Embryonic facial prominence (tissue), 1 donor: ENCODE data around the gene FAM184A.

ENCODE experiments used
- DNase-seq: peaks from one replicate; pipeline ENCODE4 v3.0.0-alpha.2; 2016; ENCODE audit errors: extremely low spot score

Gene FAM184A

GRCh38 chr6:119096721-119097565 is 18.5 kb upstream of the FAM184A start:
- DNase-seq = peak; percentile 21

GRCh38 chr6:119090256-119090655 is 11.8 kb upstream of the FAM184A start:
- no peak for DNase-seq

- no peak for DNase-seq
Observed at GRCh38 chr6:119084784-119085183, 6.3 kb upstream of the FAM184A start.

GRCh38 chr6:119083007-119083406 is 4.5 kb upstream of the FAM184A start:
- no peak for DNase-seq

- peak; percentile 20 for DNase-seq
Observed at GRCh38 chr6:119079283-119079809, 882 bp upstream of the FAM184A start.

- DNase-seq = no peak
Observed at GRCh38 chr6:119077643-119078375, 655 bp downstream of the FAM184A start.

DNA sequence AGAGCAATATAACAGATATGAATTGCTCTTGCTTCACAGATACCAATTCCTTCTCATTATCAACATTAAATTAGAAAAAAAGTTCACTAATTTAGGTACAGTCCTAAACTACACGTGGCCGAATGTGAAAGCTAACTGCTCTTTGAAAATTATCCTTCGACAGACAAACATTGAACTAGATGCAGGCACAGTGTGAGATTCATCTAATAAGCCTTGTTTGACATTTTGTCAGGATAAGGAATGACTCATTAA is 1.1 kb downstream of the FAM184A start:
- no peak for DNase-seq

DNA sequence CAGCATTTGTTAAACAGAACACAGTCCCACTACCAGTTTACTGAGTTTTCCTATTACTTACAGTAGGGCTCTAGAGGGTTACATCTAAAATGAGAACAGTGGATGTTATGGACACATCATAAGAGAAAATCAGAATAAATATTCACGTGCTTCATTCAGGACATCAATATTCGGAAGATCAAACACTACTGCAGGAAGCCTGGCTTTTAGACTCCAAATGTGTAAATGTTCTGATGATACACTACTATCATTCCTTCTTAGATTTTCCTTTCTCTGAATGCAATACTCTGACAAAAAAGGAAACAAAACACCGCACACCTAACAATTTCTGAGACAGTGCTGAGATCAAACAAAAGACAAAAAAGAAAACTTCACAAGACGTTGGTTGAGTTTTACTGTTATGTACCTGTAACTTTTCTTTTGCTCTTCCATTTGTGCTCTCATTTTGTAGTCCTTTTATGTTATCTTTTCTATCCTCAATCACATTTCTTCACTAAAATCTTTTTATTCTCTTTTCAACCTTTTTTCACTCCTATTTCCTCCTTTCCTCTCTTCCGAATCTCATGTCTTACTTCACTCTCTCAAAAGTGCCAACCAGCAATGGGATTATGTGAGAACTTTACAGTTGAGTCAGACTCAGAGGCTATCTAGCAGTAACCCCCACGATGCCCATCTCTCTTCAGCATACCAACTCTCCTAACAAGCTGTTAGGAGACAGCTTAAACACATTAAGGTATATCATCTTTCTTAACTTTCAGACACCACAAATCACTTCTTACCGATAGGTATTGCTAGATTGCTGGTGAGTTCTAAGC is 1.7 kb downstream of the FAM184A start:
- DNase-seq = no peak

- no peak for DNase-seq
Observed at GRCh38 chr6:119076173-119076572, 2.3 kb downstream of the FAM184A start.

DNA sequence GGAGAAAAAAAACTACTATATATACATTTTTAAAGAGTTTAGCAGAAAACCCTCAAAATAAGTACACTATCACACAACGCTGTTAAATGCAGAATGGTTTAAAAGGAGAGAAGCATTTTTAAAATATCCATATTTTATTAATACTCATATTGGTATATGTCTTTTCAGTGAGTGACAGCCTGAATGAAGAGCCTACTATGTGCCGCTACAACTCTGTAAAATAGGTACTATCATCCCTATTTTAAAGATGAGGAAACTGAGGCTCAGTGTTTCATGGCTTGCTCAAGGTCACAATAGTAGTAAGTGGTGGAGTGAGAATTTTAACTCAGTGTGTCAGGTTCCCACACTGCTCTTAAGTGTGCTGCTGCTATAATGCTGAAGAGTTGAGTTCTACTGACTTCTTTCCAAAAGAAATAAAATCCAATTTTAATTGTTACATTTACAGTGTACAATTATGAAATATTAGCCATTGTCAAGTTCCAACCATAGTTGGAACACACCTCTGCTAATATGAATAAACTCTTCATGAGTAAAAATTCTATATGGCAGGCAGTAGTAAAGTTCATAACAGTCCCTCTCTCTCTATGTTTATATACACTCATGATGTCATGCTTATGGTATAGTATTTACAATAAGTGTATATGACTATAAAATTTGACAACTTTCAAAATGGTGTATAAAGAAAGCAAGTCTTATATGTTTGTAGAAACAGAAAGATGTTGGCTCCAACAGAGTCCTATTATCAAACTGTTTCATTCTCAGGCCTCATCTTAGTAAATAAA is 3.1 kb downstream of the FAM184A start:
- no peak for DNase-seq

DNA sequence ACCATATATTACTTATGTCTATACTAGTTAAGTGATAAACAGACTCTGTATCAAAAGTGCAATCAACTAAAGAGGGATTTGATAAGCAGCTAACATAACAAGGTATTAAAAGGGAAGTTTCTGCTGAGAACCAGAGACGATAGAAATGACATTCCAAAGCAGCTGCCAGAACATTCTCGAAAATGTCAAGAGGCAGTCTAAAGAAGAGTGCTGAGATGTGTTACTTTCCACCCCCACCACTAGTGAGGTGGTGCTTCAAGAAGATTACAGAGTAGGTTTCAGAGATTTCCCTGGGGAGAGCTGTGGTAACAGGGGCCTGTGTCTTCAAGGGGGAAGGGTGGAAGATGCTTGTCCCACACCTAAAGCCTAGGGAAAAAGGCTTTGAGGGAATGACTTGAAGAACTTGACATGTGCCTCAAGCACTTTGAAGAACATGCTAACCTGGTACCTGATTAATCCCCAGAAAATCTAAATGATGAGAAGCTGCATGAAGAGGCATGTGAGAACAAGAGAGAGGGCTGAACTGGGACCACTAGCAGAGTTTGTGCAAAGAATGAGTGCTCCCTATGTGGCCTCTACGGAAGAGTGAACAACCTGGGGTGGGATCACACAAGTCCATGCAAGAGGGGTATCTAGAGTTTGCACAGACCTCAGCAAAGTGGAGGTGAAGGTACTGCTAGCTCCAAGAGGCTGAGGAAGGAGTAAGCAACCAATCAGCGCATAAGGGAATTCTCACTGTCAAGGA is 5.0 kb downstream of the FAM184A start:
- DNase-seq = no peak

- no peak for DNase-seq
Observed at GRCh38 chr6:119071576-119071975, 6.9 kb downstream of the FAM184A start.

DNA sequence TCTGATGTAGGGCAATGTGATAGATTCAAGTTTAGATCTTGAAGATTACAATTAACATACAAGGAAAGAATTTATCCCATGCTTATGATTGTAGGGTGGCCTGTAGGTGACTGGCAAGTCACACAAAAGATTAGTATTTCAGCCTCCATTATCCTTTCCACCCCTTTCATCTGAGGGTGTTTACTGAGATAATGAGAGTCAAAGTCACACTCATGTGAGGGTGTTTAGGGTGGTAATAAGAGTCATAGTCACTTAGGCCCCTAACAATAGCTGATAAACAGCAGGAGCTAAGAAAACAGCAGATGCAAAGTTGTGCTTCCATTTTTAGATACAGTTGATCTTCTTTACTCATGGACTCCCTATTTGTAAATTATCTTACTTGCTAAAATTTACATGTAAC is 11.4 kb downstream of the FAM184A start:
- DNase-seq = no peak

GRCh38 chr6:119066517-119066916 is 11.9 kb downstream of the FAM184A start:
- no peak for DNase-seq

DNA sequence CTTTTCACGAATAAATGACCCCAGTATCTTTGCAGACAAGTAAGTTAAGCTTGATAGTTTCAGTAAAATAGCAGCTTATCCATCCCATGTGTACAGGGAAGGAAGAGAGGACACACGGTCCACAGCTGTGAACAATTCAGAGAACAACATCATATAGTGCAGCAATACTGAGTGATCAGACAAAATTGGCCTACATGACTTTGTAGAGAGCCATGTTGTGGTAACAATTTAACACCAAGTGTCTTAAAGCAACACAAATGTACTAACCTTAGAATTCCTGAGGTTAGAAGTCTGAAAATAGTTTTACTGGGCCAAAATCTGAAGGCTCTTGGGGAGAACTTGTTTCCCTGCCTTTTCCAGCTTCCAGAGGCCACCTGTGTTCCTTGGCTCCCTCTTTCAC is 12.5 kb downstream of the FAM184A start:
- DNase-seq = no peak

GRCh38 chr6:119065382-119065781 is 13.1 kb downstream of the FAM184A start:
- no peak for DNase-seq

DNA sequence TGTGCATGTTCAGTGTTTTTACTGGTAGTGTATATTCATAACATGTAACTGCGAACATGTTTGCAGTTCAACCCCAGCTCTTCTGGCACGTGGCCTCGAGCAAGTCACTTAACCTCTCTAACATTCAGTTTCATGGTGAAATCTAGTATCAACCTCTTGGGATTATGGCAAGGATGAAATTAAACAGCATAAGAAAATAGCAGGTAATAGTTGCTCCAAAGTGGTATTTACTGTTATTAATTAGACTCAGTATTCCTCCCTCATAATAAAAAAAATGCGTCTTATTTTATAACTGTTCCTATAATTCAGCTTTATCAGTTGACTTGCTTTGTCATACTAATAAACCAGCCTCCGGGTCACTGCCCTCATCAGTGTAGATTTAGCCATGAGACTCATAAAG is 15.0 kb downstream of the FAM184A start:
- no peak for DNase-seq

DNA sequence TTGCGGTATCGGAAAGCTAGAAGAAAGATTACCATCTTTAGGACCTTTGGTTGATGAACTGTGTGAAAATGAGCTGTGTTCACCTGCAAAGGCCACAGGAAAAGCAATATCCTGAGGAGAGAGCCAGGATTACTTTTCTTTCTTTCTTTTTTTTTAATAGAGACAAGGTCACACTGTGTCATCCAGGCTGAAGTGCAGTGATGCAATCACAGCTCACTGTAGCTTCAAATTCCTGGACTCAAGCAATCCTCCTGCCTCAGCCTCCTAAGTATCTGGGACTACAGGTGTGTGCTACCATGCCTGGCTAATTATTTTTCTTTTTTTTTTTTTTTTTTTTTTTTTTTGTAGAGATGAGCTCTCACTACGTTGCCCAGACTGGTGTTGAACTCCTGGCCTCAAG is 17.2 kb downstream of the FAM184A start:
- no peak for DNase-seq

DNA sequence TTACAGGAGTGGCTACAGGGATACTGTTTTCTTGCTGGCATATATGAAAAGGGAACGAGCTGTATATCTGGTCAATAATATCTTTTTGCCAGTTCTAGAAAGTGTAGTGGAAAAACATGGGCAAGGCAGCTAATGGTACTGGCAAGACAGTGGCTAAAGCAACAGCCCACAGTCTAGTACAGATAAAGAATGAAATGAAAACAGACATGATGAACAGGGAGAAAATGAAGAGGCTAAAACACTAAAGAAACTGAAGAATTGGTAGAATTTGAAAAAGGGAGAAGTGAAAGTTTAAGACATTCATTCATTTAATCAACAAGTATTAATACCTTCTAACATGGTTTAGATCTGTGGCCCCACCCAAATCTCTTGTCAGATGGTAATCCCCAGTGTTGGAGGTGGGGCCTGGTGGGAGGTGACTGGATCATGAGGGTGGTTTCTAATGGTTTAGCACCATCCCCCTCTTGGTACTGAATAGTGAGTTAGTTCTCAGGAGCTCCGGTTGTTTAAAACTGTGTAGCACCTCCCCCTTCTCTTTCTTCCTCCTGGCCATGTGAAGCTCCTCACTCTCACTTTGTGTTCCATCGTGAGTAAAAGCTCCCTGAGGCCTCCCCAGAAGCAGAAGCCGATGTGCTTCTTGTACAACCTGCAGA is 18.1 kb downstream of the FAM184A start:
- no peak for DNase-seq

DNA sequence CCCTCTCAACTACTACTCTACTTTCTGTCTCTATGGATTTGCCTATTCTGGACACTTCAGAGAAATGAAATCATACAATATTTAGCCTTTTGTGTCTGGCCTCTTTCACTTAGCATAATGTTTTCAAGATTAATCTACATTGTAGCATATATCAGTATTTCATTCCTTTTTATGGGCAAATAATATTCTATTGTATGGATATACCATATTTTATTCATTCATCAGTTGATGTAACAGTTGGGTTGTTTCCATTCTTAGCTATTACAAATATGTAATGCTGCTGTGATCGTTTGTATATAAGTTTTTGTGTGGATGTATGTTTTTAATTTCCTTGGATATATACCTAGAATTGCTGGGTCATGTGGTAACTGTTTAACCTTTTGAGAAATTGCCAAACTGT is 23.4 kb downstream of the FAM184A start:
- DNase-seq = no peak
